ENCODE results near the gene CNOT6L.
A peak's percentile ranks its signal among the peaks of the same experiment; 100 is the strongest.
"Not testable (repeated sequence)": the region's sequence is repeated elsewhere in the genome, so short reads cannot be mapped to it uniquely, and the experiment has no call there.

Gene CNOT6L

GRCh38 chr4:77777135-77777807, 41.9 kb downstream of the CNOT6L start:
- peak; percentile 39 for DNase-seq

GRCh38 chr4:77776182-77777134, 42.7 kb downstream of the CNOT6L start:
- DNase-seq, result no peak

- no peak for DNase-seq
Observed at GRCh38 chr4:77773101-77773500, 46.1 kb downstream of the CNOT6L start.

GRCh38 chr4:77771566-77771965, 47.6 kb downstream of the CNOT6L start:
- no peak for DNase-seq

GRCh38 chr4:77765720-77766119, 53.4 kb downstream of the CNOT6L start:
- DNase-seq, result no peak

- no peak for DNase-seq
Observed at GRCh38 chr4:77762531-77762930, 56.6 kb downstream of the CNOT6L start.

- DNase-seq, result no peak
Observed at GRCh38 chr4:77761595-77761994, 57.6 kb downstream of the CNOT6L start.

- DNase-seq, result no peak
Observed at GRCh38 chr4:77758804-77759203, 60.4 kb downstream of the CNOT6L start.

GRCh38 chr4:77751764-77752163, 67.4 kb downstream of the CNOT6L start:
- no peak for DNase-seq

- DNase-seq, result no peak
Observed at GRCh38 chr4:77745792-77746191, 73.4 kb downstream of the CNOT6L start.

- no peak for DNase-seq
Observed at GRCh38 chr4:77742054-77742453, 77.1 kb downstream of the CNOT6L start.

- no peak for DNase-seq
Observed at GRCh38 chr4:77740480-77740879, 78.7 kb downstream of the CNOT6L start.

- peak; percentile 76 for DNase-seq
Observed at GRCh38 chr4:77734928-77735327, 84.2 kb downstream of the CNOT6L start.

- no peak for DNase-seq
Observed at GRCh38 chr4:77731656-77732055, 87.5 kb downstream of the CNOT6L start.

- no peak for DNase-seq
Observed at GRCh38 chr4:77728420-77728819, 90.7 kb downstream of the CNOT6L start.

- no peak for DNase-seq
Observed at GRCh38 chr4:77721073-77721472, 98.1 kb downstream of the CNOT6L start.

- DNase-seq, result not testable (repeated sequence)
Observed at GRCh38 chr4:77718500-77718899, 100.7 kb downstream of the CNOT6L start.

GRCh38 chr4:77715414-77716290, 103.5 kb downstream of the CNOT6L start:
- DNase-seq, result no peak

GRCh38 chr4:77714514-77714913, 104.7 kb downstream of the CNOT6L start:
- no peak for DNase-seq

GRCh38 chr4:77713884-77714283, 105.3 kb downstream of the CNOT6L start:
- no peak for DNase-seq

GRCh38 chr4:77712675-77713074, 106.5 kb downstream of the CNOT6L start:
- no peak for DNase-seq

- DNase-seq, result no peak
Observed at GRCh38 chr4:77711469-77711868, 107.7 kb downstream of the CNOT6L start.

- DNase-seq, result no peak
Observed at GRCh38 chr4:77710684-77711083, 108.5 kb downstream of the CNOT6L start.
